UCSD-AML1 (cell line): ENCODE data around the gene RIMBP2.

Experiments
- DNase-seq: peaks from one replicate; lab custom pipeline; 2025; ENCODE audit not compliant: unreplicated experiment; lab: John Stamatoyannopoulos, UW

RIMBP2 gene

GRCh38 chr12:130639476-130640424 lies 76.3 kb downstream of the RIMBP2 start:
- DNase-seq: no peak

GRCh38 chr12:130636370-130636769 lies 79.7 kb downstream of the RIMBP2 start:
- no peak for DNase-seq

GRCh38 chr12:130634866-130635265 lies 81.2 kb downstream of the RIMBP2 start:
- DNase-seq: no peak

- DNase-seq: no peak
These were observed 82.3 kb downstream of the RIMBP2 start for GRCh38 chr12:130633771-130634170.

GRCh38 chr12:130632642-130633041 lies 83.5 kb downstream of the RIMBP2 start:
- DNase-seq: no peak

- DNase-seq: no peak
These were observed 87.8 kb downstream of the RIMBP2 start for GRCh38 chr12:130628304-130628703.

- no peak for DNase-seq
These were observed 88.9 kb downstream of the RIMBP2 start for GRCh38 chr12:130627175-130627574.

- no peak for DNase-seq
These were observed 89.5 kb downstream of the RIMBP2 start for GRCh38 chr12:130626601-130627000.

GRCh38 chr12:130625201-130625600 lies 90.9 kb downstream of the RIMBP2 start:
- no peak for DNase-seq

- DNase-seq: no peak
These were observed 93.3 kb downstream of the RIMBP2 start for GRCh38 chr12:130622803-130623202.

- no peak for DNase-seq
These were observed 94.3 kb downstream of the RIMBP2 start for GRCh38 chr12:130621696-130622298.

- DNase-seq: no peak
These were observed 95.3 kb downstream of the RIMBP2 start for GRCh38 chr12:130620756-130621155.

- DNase-seq: no peak
These were observed 95.8 kb downstream of the RIMBP2 start for GRCh38 chr12:130620281-130620680.

- no peak for DNase-seq
These were observed 96.6 kb downstream of the RIMBP2 start for GRCh38 chr12:130619385-130620001.

- no peak for DNase-seq
These were observed 98.9 kb downstream of the RIMBP2 start for GRCh38 chr12:130617219-130617618.

- DNase-seq: no peak
These were observed 100.2 kb downstream of the RIMBP2 start for GRCh38 chr12:130615861-130616345.

- no peak for DNase-seq
These were observed 101.6 kb downstream of the RIMBP2 start for GRCh38 chr12:130614530-130614905.

GRCh38 chr12:130613831-130614529 lies 102.1 kb downstream of the RIMBP2 start:
- no peak for DNase-seq

- no peak for DNase-seq
These were observed 103.0 kb downstream of the RIMBP2 start for GRCh38 chr12:130613131-130613530.

- no peak for DNase-seq
These were observed 104.8 kb downstream of the RIMBP2 start for GRCh38 chr12:130611026-130611905.
